K562 (cell line): ENCODE measurements around the gene RNF224. TPM values are rescaled to one million over a fixed set of nuclear protein-coding genes. Genes with fewer than 3 reads are reported as not detected.

Experiments
- CBFB ChIP-seq: sonication (generic); formaldehyde crosslinking; IDR thresholded peaks from 2 replicates; pipeline ENCODE4 v1.4.0; 2020; ENCODE audit warnings: mild to moderate bottlenecking, missing genetic modification reagents
- DACH1 ChIP-seq: fragments of 450-650 bp; IDR thresholded peaks from 2 replicates; pipeline ENCODE4 v1.6.1; 2018; ENCODE audit not compliant: partially characterized antibody
- EGR1 ChIP-seq: fragments of 450-650 bp; conservative IDR thresholded peaks from 2 replicates; pipeline ENCODE4 v1.6.1; 2017; ENCODE audit warnings: mild to moderate bottlenecking
- ESRRA ChIP-seq: fragments of 450-650 bp; IDR thresholded peaks from 2 replicates; pipeline ENCODE4 v1.6.1; 2014; ENCODE audit warnings: low read depth, mild to moderate bottlenecking, moderate library complexity, borderline replicate concordance
- FOXJ2 ChIP-seq: fragments of 200-800 bp; sonication (Bioruptor generic); IDR thresholded peaks from 2 replicates; pipeline ENCODE4 v1.6.1; 2016; ENCODE audit warnings: missing genetic modification characterization, missing compliant biosample characterization
- GTF2A2 ChIP-seq: IDR thresholded peaks from 2 replicates; pipeline ENCODE4 v1.6.1; 2016; ENCODE audit warnings: mild to moderate bottlenecking, missing genetic modification characterization, missing compliant biosample characterization
- KDM2B ChIP-seq: fragments of 250-450 bp; sonication (Bioruptor Pico); IDR thresholded peaks from 2 replicates; pipeline ENCODE4 v1.8.0; 2021; ENCODE audit warnings: mild to moderate bottlenecking, moderate library complexity
- NRF1 ChIP-seq, 2 experiments: fragments of 450-650 bp; IDR thresholded peaks in 1 of 2; conservative IDR thresholded peaks in 1 of 2; 2 replicates each; pipeline ENCODE4 v1.6.1; 2014; ENCODE audit warnings: mild to moderate bottlenecking in 2 of 2
- PHB2 ChIP-seq: fragments of 450-650 bp; IDR thresholded peaks from 2 replicates; pipeline ENCODE4 v1.6.1; 2017; ENCODE audit warnings: low read depth
- PTRF ChIP-seq: fragments of 450-650 bp; IDR thresholded peaks from 2 replicates; pipeline ENCODE4 v1.6.1; 2016; ENCODE audit warnings: mild to moderate bottlenecking, missing genetic modification characterization, missing compliant biosample characterization
- RREB1 ChIP-seq: fragments of 250-450 bp; sonication (Bioruptor Pico); IDR thresholded peaks from 2 replicates; pipeline ENCODE4 v1.4.0; 2020
- SIN3B ChIP-seq: fragments of 450-650 bp; IDR thresholded peaks from 2 replicates; pipeline ENCODE4 v1.6.1; 2017; ENCODE audit warnings: low read depth, mild to moderate bottlenecking, moderate library complexity
- U2AF2 ChIP-seq: fragments of 200-400 bp; formaldehyde crosslinking; optimal IDR thresholded peaks from 2 replicates; pipeline ENCODE3; 2017; ENCODE audit warnings: low read depth, mild to moderate bottlenecking, low read length
- ZC3H11A ChIP-seq: IDR thresholded peaks from 2 replicates; pipeline ENCODE4 v1.6.1; 2012; ENCODE audit warnings: low read depth, low read length, improper control_type of control experiment
- ZNF436 ChIP-seq: fragments of 250-450, 450-650 bp; sonication (Bioruptor Pico); formaldehyde crosslinking; IDR thresholded peaks from 2 replicates; pipeline ENCODE4 v1.7.0; 2020; ENCODE audit warnings: mild to moderate bottlenecking
- ZNF668 ChIP-seq: fragments of 250-450 bp; sonication (Bioruptor Pico); IDR thresholded peaks from 2 replicates; pipeline ENCODE4 v1.8.0; 2022; ENCODE audit warnings: mild to moderate bottlenecking, inconsistent platforms
- ZNF780A ChIP-seq: fragments of 250-450 bp; sonication (Bioruptor Pico); IDR thresholded peaks from 2 replicates; pipeline ENCODE4 v1.5.0; 2021; ENCODE audit warnings: mild to moderate bottlenecking
- polyA plus RNA-seq, 8 experiments: library from polyadenylated mRNA; depleted of rRNA in 4 of 8; stranded (reverse) in 5 of 8; unstranded in 3 of 8; fragments of >200 nt; fragmentation: Nextera tagmentation in 2 of 8; fragmentation: Illumina TruSeq in 1 of 8; extraction: Ambion mirVana in 2 of 8; extraction: Trizol in 1 of 8; gene quantifications; 2 replicates each; pipeline versions ENCODE4 v1.2.1 to v1.2.3, GENCODE V29; 2011 to 2014; ENCODE audit warnings: inconsistent platforms in 1 of 8, missing spikeins in 1 of 8
- total RNA-seq, 7 experiments: library from RNA; depleted of rRNA in 6 of 7; stranded (reverse); fragments of >200 nt in 6 of 7; fragmentation: Illumina TruSeq in 2 of 7; extraction: Trizol in 2 of 7; gene quantifications; 2 replicates each; pipeline versions ENCODE4 v1.2.1 to v1.2.3, GENCODE V29; 2011 to 2021; ENCODE audit warnings: low replicate concordance in 1 of 7
- TF ChIP-seq, protein P1 (sequence below): sonication (generic); formaldehyde crosslinking; IDR thresholded peaks from 2 replicates; pipeline ENCODE4 v1.8.1; 2023; ENCODE audit warnings: mild to moderate bottlenecking, missing genetic modification reagents
- TF ChIP-seq, protein P2 (sequence below), 2 experiments: fragments of 450-650 bp in 1 of 2; sonication (generic) in 1 of 2; formaldehyde crosslinking in 1 of 2; IDR thresholded peaks in 1 of 2; conservative IDR thresholded peaks in 1 of 2; 2 replicates each; pipeline versions ENCODE4 v1.6.1 to v1.8.1; 2016 to 2023; ENCODE audit warnings: mild to moderate bottlenecking in 2 of 2, moderate library complexity in 2 of 2, inconsistent platforms in 1 of 2, missing genetic modification reagents in 1 of 2

Gene RNF224
- total and polyA plus RNA-seq, 9 of the 15 experiments (the other 6 are each of a cell fraction or from before 2014, with no cell fraction given), result not detected

DNA sequence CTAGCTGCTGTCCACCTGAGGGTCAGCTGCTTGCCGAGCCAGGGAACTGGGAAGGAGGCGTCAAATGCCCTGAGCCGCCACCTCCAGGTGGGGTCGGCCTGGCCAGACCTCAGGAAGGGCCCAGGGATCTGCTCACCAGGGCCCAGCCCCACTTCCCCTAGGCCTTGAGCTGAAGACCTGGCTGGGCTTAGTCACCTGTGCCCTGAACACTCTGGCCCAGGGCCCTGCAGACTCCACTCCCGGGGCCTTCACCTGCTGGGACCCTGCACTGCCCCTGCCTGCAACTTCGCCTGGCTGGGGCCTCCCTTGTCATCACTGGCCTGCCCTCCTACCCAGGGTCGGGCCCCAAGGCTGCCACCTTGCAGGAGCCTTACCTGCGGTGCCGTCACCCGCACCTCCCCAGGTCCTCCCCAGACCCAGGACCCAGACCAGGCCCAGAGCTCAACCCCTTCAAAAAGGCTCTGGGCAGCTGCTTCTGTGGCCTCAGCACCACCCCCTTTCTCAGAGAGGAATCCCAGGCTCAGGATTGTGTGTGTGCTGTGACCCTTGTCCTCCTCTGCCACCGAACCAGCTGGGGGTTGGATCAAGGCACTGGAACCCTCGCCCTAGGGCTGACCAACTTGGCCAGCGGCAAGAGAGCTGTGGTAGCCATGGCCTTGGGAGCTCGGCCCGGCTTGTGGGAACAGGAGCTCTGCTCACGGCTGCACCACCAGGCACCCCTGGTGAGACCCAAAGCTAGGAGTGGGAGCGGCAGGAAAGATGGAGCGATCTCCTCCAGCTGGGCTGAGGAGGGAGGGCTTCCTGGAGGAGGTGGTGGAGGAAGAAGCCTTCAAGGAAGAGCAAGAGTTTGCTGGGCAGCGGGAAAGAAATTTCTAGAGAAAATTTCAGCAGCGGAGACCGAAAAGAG is 26.7 kb downstream of the RNF224 start (continued):
- TF ChIP-seq, protein P1, sequence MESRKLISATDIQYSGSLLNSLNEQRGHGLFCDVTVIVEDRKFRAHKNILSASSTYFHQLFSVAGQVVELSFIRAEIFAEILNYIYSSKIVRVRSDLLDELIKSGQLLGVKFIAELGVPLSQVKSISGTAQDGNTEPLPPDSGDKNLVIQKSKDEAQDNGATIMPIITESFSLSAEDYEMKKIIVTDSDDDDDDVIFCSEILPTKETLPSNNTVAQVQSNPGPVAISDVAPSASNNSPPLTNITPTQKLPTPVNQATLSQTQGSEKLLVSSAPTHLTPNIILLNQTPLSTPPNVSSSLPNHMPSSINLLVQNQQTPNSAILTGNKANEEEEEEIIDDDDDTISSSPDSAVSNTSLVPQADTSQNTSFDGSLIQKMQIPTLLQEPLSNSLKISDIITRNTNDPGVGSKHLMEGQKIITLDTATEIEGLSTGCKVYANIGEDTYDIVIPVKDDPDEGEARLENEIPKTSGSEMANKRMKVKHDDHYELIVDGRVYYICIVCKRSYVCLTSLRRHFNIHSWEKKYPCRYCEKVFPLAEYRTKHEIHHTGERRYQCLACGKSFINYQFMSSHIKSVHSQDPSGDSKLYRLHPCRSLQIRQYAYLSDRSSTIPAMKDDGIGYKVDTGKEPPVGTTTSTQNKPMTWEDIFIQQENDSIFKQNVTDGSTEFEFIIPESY (CRISPR knock-in tag), result peak; percentile 81
- TF ChIP-seq EGR1 (no peak), NRF1 (conservative IDR thresholded peaks at IDR 0.05 in 1 of 2, IDR thresholded peaks at IDR 0.05 in 1 of 2) (no peak), ZC3H11A (no peak), U2AF2 (no peak), ZNF668 (CRISPR knock-in tag) (no peak), ZNF780A (CRISPR knock-in tag) (no peak), PHB2 (no peak), RREB1 (no peak), CBFB (CRISPR knock-in tag) (no peak), FOXJ2 (tag) (no peak), PTRF (tag) (no peak), ZNF436 (CRISPR knock-in tag) (peak; percentile 95), ESRRA (no peak), GTF2A2 (tag) (no peak), KDM2B (CRISPR knock-in tag) (no peak), DACH1 (peak; percentile 44), SIN3B (no peak)
- TF ChIP-seq, protein P2, sequence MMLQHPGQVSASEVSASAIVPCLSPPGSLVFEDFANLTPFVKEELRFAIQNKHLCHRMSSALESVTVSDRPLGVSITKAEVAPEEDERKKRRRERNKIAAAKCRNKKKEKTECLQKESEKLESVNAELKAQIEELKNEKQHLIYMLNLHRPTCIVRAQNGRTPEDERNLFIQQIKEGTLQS (IDR thresholded peaks at IDR 0.05), result no peak
- TF ChIP-seq, protein P2 (CRISPR knock-in tag; conservative IDR thresholded peaks at IDR 0.05), result no peak
